HG02981 (cell line): ENCODE measurements around the gene ZBTB20.
A peak's percentile ranks its signal among the peaks of the same experiment; 100 is the strongest.

Experiments used
- ATAC-seq: cut with Tn5 transposase; IDR thresholded peaks from one replicate; pipeline ENCODE4 v1.9.1; 2021; ENCODE audit warnings: mild to moderate bottlenecking, moderate library complexity; ENCODE audit not compliant: unreplicated experiment

ZBTB20 gene

DNA sequence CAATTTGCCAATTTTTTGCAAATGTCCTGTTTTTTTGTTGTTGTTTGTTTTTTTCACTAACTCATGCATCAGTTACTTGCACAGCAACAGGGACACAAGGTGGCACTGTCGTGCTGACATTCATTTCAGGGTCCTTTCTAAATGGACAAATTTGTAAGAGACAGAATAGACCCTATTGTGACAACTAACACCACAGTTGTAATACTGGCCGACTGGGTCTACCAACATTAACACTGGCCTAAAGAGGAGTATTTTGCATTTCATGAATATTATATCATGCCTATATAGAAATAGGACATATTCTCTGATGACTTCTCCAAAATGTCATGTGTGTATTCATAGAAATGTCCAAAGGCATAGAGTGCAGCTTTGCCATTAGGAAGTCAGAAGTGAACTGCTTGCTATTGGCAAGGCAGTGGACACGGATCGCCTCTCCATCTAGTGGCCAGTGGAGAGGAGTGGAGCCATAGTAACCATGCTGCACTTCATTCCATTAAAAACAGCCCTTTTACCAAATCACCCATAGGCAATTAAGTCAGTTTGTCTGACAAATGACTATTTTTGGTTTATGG lies 54.8 kb downstream of the ZBTB20 start:
- peak; percentile 67 for ATAC-seq

DNA sequence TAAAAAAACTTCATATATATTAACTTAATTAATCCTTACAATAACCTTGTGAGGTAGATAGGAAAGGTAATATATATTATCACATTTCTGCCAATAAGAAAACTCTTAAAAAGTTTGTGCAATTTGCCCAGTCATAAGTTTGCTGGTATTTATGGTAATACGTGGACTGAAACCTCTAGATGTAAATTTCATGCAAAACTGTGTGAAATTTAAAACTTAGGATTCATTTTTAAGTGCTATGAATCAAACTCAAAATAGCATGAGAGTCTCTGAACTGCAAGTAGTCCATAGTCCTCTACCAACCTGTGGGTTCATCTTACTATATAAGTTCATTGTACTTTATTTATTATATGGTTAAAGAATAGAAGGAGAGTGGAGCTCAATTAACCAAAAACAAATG lies 56.4 kb downstream of the ZBTB20 start:
- ATAC-seq = no peak

DNA sequence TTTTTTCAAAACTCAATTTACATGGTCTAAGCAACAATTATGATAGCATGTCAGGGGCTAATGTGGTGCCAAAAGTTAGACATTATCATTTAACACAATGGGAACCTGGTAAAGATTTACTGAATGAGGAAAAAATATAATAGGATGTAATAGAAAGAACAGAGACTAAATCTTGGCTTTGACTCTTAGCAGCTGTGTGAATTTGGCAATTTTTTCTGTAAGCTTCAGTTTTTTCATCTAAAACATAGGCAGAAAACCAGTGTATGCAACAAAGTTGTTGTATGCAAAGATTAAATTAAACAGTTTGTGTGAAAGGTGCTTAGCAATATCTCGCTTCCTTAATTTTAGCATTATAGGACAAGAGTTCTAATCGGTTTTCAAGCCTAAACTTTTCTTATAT lies 57.6 kb downstream of the ZBTB20 start:
- ATAC-seq = no peak

DNA sequence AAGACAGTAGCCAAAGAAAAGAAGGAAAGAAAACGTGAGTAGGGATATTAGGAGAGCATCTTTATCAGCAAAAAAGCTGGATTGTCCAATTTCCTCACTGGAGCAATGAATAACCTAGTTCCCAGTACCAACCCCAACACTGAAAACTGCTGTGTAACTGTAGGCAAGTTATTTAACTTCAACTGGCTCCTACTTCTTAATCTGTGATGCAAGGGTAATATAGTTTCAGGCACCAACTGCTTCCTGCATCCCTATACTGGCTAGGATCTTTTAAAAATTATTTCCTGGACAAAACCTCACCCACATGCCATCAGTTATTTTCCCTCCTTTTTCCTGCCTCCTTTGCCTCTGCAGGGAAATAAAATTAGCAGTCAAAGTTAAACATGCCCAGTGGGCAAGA lies 59.6 kb downstream of the ZBTB20 start:
- no peak for ATAC-seq

DNA sequence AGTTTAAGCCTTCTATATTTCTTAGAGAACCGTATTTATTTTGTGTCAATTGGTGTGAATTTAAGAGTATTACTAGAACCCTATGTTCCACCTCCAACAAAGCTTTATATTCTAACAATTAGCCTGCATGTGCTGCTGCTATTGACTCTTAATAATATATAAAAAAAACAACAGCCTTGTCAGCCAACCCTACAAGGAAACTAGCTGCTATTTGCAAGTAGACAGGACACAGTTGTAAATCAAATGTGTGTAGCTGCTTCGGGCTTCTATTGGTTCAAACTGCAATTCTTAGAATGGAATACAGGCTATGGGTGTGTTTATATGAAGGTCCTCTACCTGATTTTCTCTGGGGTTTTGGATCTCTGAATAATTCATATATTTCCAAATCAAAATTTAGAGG lies 60.7 kb downstream of the ZBTB20 start:
- no peak for ATAC-seq

DNA sequence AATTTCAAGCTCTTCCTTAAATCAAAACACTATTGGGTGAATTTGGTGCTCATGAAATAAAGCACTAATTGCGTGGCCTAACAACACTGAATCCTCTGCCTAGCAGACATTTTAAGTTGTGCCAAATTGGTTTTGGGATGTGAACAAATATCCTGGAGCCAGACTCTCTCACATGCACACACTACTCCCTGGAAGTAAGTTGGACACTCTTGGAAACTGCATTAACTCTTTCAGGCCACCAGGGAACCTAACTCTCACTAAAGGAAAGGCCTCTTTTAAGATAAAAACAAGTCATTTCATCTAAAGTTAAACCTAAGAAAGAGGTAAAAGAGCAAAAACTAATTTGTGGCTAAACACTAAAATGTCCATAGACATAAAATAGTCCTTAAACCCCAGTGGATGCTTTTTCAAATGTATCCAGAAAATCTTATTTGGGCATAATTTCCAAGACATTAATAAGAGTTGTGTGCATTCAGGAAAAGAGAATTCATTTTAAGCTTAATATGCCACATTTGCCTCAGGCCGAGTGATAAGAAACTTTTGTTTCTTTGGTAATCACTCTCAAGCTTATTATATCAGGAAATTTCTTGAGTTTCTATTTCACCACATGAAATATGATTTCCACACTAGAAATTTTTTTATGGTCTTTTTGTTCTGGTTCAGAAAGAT lies 61.8 kb downstream of the ZBTB20 start:
- ATAC-seq = no peak

DNA sequence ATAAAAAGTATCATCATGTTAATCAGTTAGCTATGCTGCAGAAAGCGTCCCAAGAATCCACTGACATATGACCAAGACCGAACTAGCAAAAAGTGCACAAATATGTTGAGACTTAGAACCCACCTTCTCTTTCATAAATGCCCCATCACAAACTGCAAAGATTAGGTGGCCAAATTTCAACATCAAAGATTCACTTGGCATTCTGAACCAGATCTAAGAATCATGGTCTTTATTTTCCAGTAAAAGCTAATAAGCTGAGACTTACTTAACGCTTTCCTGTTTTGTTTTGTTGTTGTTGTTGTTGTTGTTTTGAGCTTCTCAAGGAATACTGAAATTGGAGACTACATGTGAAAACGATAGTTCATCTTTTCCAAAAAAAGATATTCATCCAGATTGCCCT lies 62.4 kb downstream of the ZBTB20 start:
- ATAC-seq = no peak

DNA sequence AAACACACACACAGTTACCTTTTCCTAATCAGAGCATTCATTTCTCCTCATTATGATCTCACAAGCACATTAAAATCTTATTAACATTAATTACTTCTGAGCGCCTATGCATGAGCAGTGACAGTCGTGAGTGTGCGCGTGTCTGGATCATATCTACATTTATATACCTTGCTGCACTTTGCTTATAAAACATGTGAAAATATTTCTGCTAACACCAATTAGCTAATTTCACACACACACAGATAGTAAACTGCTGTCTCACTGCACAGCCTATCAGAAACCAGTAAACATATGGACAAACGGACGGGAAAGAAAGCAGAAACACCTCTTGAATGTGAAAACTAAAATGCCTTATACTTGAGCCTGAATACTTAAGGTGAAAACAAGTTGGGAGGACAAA lies 64.8 kb downstream of the ZBTB20 start:
- no peak for ATAC-seq

DNA sequence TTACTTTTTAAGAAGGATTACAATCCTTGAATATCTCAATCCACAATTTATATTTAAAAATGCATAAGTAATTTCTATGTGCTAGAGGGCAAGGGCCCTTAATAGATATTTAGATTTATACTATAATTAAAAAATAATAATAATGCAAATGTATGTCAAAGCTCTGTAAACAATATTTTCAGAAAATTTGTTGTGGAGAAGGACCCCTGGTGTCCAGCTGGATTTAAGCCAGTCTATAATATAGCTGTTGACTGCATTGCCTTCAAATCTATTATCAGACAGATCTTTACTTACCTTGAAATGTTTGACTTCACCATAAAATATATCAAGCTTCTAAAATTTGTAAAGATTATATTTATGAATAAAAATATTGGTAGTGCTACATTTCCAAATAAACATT lies 65.6 kb downstream of the ZBTB20 start:
- no peak for ATAC-seq

DNA sequence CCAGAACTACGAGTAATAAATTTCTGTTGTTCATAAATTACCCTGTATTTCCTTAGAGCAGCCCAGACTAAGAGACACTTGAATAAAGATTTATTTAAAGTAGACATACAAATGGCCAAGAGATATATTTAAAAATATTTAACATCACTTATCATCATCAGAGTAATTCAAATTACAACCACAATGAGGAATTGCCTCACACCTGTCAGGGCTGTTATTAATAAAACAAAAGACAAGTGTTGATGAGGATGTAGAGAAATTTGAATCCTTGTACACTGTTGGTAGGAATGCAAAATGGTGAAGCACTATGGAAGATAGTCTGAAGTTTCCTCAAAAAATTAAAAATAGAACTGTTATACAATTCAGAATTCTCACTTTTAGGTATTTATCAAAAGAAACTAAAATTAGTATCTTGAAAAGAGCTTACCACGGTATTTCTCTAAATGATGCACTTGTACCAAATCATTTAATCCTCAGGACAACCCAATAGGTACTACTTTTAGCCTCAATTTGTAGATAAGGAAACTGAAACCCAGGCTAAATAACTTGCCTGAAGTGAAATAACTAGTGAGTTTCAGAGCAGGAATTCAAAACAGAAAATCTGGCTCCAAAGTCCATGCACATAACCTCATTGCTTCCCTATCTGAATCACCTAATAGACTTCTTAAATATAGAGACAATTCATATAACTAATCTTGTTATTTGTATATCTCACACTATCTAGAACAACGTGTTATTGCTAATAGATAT lies 69.4 kb downstream of the ZBTB20 start:
- ATAC-seq = no peak

DNA sequence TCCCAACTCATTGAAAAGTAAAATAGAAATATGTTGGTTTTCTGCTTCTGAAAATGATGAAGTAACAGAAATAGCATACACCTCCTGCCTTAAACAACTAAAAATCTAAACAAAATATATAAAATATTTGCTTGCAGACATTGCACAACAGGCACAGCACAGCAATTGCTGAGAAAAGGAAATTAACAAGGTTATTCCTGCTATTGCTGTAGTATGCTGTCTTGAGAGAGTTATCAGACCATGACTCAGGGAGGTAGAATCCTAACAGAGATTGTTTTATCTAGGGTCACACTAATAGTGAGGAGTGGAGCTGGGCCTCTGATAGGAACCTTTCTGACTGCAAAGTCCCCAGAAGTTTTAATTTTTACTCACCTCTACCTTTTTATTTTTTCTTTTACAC lies 72.6 kb downstream of the ZBTB20 start:
- no peak for ATAC-seq

DNA sequence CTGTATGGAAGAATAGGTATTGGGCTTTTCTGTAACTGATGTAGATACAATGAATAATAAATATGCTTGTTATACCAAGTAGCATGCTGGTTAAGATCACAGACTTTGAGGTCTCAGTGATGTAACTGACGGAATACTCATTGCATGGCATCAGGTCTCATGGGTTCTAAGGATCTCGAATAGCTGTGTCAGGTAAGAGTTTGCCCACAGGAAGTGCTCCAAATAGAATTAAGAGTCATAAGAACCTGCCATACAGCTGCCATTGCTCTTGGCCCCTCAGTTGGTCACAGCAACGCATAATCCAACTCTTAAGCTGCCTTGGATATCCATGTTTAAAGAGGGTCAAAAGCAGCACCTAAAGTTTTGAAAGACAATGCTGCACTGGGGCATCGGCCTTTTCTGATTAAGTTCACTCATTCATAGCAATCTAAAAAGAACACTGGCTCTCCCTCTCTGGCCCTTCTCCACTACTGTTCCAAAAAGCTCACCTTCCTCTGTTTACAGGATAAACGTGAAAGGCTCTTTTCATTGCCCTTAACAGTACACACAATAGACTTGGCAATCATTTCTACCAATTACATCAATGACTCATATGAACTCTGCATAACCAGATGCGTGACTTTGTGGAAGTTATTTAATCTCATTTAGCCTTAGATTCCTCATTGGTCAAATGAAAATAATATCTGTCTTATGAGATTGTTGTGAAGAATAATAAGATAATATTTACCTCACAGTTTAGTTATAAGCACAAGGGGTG lies 74.6 kb downstream of the ZBTB20 start:
- ATAC-seq = no peak

DNA sequence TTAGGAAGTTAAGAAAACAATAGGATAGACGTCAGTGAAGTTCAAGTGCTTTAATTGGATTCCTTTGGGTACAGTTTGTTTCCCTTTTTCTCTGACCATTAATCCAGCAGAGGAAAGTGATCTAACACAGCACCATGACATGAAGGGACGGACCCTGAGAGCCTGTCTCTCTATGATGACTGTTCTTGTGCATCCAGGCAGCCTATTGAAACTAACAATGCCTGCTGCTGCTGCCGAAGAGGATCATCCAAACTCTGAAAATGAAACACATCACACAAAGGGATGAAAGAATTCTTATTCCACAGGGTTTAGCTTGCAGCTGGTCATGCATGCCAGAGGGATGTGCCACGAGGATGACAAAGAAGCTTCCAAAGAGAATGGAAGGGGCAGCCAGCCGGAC lies 75.5 kb downstream of the ZBTB20 start:
- ATAC-seq = no peak

DNA sequence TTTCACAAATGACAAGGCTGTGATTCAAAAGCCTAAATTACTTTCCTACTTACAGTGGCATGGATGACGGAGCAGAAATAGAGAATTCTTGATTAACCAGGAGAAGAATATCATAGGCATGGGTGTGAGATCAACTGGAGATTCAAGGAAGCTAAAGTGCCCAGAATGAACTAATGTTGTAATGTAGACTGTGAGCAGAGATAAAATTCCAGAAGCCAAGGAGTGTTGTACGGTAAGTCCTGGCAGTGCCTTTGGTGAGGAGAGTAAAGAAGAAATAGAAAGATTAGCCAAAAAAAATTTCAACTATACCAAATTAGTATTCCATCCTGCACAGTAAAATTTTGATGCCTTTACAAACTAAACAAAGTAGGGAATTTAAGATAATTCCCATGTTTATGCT lies 75.9 kb downstream of the ZBTB20 start:
- ATAC-seq = no peak

DNA sequence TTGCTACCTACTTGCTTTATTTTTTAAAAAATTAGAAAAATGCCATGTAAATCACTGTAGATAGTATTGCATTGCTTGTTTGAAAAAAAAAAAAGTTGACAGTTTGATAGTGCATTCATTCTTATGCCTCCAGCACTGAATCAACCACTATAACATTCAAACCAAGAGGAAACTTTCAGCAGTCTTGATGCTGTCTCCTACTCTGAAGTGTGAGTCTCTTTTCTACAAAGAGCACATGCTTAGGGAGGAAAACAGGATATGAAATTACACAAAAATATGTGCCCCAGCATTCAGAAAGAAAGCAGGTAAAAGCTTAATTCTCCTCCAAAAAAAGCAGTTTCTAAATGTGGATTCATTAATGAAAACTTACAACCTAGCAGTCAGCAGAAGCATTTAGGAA lies 78.3 kb downstream of the ZBTB20 start:
- no peak for ATAC-seq

DNA sequence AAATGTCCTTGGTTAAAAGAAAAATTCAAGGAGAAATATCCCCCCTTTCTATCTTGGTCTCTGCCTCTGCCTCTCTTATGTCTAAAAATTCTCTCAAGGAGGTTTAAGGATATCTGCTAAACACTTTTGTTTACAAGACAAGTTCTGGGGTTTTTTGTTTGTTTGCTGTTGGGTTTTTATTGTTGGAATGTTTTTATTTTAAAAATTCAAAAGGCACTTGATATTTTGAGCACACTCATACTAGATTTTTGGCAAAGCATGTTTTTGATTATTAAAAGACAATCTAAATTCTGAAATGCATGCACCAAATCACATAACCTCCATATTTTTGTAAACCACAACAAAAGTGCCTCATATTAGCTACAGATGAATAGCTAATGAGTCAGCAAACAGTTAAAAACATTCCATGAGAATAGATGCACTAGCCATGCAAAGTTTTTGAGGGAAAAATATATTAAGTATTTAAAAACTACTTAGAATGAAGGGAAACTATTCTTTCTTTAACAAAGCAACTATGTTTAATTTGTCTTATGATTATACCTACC lies 84.6 kb downstream of the ZBTB20 start:
- ATAC-seq = no peak

DNA sequence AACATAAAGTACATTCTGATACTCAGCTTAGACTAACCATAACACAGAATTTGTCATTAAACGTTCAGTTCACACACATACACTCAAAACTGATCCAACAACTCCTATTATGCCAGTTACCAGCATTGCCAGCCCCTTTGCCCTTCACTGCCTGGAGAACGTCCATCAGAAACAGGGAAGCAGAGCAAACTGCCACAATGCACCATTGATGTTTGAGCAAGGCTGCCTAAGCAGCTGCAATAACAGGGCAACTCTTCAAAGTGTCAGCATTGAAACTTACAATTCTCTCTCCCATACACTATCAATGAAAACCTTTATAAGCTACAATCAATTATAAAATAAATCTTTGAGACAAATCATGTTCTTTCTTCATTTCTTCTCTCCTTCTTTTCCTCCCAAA lies 85.1 kb downstream of the ZBTB20 start:
- no peak for ATAC-seq

DNA sequence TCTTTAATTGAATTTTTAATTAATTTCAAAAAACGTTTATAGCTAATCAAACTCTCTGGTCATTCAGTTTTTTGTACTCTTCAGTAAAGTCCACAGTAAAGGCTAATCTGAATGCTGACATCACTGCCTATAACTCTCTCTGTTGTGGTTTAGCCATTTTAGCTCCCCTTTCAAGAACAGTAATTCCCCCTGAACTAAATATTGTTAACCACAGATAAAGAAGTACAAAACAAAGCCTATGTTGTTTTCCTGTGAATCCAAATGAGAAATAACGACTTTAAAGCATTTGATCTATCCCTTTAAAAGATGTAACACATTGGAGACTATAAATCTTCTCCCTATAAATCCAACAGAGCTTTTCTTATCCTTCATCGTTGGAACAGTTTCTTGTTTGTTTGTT lies 94.2 kb downstream of the ZBTB20 start:
- no peak for ATAC-seq

DNA sequence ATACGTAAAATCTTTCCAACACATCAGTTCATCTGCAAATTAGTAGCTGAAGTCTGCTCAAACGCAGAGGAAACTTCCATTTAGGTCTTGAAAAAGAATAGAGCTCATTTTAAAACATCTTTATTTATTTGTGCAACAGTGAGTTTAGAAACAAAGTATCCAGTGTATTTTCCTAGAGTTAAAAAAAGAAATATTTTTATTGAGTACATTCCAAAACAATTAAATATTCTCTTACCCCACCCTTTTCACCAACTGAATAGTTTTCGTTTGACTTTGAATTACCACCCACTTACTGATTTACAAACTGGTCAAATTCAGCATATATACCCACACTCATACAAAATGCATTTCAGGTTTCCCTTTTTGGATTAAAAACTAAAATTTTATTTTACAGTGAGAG lies 104.7 kb downstream of the ZBTB20 start:
- no peak for ATAC-seq

DNA sequence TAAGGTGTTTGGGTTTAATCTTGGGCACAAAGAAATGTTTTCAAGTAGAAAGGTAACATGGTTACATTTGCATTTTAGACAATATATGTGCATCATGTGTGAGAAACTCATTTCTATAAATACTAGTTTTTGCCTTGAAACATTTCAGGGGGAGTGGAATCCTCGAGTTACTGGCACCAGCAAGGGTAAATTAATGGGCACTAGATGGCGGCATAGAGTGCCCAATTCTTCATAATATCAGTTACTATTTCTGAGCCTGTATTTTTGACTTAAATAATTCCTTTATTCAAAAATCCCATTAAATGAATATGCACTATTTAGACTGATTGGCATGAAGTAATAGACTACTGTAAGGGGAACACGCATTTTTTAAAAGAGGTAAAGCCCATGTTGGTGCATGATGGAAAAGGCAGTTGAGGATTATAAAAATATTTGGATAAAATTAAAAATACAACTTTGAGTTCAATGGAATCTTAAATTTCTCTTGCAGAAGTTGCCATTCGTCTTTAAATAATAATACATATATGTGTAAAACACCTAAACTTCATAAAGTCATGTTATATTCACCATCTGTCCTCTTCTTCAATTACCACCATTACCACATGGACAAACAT lies 106.3 kb downstream of the ZBTB20 start:
- no peak for ATAC-seq

DNA sequence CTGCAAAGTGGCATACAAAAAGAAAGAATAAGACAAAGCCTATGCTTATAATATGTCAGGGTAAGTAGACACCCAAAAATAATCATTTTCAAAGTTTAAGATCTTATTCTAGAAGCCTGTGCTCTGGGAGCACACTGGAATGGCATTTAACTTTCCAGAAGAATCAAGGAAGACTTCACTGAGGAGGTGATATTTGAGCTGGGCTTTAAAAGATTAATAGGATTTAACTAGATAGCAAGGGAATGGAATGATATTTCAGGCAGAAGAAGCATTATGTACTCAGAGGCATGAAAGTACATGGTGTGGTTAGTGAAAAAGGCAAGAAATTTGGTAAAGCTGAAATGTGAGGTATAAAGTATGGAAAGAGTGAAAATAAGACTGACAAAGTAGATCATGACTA lies 106.8 kb downstream of the ZBTB20 start:
- no peak for ATAC-seq
